ENCODE measurements around the gene CPEB1.

CPEB1 gene

DNA sequence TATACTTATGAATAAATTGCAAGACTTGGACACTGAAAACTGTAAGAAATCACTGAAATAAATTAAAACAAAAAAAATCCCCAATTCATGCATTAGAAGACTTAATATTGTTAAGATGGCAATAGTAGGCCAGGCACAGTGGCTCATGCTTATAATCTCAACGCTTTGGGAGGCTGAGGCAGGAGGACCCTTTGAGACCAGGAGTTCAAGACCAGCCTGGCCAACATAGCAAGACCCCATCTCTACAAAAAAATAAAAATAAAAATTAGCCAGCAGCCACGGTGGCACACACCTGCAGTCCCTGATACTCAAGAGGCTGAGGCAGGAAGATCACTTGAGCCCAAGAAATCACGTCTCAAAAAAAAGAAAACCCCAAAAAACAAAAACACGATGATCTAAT, 35.8 kb downstream of the CPEB1 start:
- Histone ChIP-seq H3F3A (ENCODE audit: insufficient read depth) (no peaks in the 10 kb centered on the region), H4K20me1 (ENCODE audit: low read depth, low read length) (0 out of 2 replicates have a peak, but pooled peaks cover 3% of the 10 kb centered on the region), H3K9me2 (replicated peaks; ENCODE audit: insufficient read depth, low read length) (no peaks in the 10 kb centered on the region), H3K9me3 (ENCODE audit: insufficient read depth, low read length) (no peaks in the 10 kb centered on the region), H2AFZ (ENCODE audit: low read depth, low read length, severe bottlenecking) (no peak overlapping the region), H3K36me3 (ENCODE audit: low read length) (no peaks in the 10 kb centered on the region), H3K9ac (ENCODE audit: low read length) (no peak overlapping the region), H3K79me2 (ENCODE audit: insufficient read depth, low read length) (no peaks in the 10 kb centered on the region), H3K4me3 (ENCODE audit: insufficient read depth, low read length, poor library complexity, severe bottlenecking) (no peak overlapping the region), H3K4me2 (ENCODE audit: low read depth, low read length, poor library complexity, severe bottlenecking) (no peak overlapping the region), H3K27ac (ENCODE audit: low read depth, low read length) (no peak overlapping the region), H3K27me3 (ENCODE audit: low read length) (no peaks in the 10 kb centered on the region)
- TF ChIP-seq, protein P1, sequence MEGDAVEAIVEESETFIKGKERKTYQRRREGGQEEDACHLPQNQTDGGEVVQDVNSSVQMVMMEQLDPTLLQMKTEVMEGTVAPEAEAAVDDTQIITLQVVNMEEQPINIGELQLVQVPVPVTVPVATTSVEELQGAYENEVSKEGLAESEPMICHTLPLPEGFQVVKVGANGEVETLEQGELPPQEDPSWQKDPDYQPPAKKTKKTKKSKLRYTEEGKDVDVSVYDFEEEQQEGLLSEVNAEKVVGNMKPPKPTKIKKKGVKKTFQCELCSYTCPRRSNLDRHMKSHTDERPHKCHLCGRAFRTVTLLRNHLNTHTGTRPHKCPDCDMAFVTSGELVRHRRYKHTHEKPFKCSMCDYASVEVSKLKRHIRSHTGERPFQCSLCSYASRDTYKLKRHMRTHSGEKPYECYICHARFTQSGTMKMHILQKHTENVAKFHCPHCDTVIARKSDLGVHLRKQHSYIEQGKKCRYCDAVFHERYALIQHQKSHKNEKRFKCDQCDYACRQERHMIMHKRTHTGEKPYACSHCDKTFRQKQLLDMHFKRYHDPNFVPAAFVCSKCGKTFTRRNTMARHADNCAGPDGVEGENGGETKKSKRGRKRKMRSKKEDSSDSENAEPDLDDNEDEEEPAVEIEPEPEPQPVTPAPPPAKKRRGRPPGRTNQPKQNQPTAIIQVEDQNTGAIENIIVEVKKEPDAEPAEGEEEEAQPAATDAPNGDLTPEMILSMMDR (IDR thresholded peaks at IDR 0.05; ENCODE audit: insufficient read depth, low read length, poor library complexity, severe bottlenecking), result no peak
- TF ChIP-seq EZH2phosphoT487 (conservative IDR thresholded peaks at IDR 0.05; ENCODE audit: low read length), result no peak

DNA sequence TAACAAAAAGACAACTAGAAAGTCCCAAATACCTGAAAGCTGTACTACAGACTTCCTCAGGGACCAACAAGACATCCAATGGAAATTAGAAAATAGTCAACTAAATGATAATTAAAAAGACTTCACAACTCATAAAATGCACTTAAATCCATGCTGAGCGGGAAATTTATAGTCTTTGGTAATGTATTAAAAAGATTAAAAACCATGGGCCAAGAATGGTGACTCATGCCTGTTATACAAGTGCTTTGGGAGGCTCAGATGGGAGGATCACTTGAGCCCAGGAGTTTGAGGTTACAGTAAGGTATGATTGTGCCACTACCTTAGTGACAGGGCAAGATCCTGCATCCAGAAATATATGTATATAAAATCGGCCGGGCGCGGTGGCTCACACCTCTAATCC, 45.0 kb downstream of the CPEB1 start:
- Histone ChIP-seq H3K27ac (ENCODE audit: low read depth, low read length) (no peak overlapping the region), H3K36me3 (ENCODE audit: low read length) (no peaks in the 10 kb centered on the region), H2AFZ (ENCODE audit: low read depth, low read length, severe bottlenecking) (no peak overlapping the region), H3K27me3 (ENCODE audit: low read length) (no peaks in the 10 kb centered on the region), H4K20me1 (ENCODE audit: low read depth, low read length) (no peaks in the 10 kb centered on the region), H3K9me2 (replicated peaks; ENCODE audit: insufficient read depth, low read length) (no peaks in the 10 kb centered on the region), H3K4me3 (ENCODE audit: insufficient read depth, low read length, poor library complexity, severe bottlenecking) (no peak overlapping the region), H3K9ac (ENCODE audit: low read length) (no peak overlapping the region), H3F3A (ENCODE audit: insufficient read depth) (no peaks in the 10 kb centered on the region), H3K4me2 (ENCODE audit: low read depth, low read length, poor library complexity, severe bottlenecking) (no peak overlapping the region), H3K79me2 (ENCODE audit: insufficient read depth, low read length) (no peaks in the 10 kb centered on the region), H3K9me3 (ENCODE audit: insufficient read depth, low read length) (no peaks in the 10 kb centered on the region)
- no peak for TF ChIP-seq EZH2phosphoT487 (conservative IDR thresholded peaks at IDR 0.05; ENCODE audit: low read length)
- TF ChIP-seq, protein P1 (IDR thresholded peaks at IDR 0.05; ENCODE audit: insufficient read depth, low read length, poor library complexity, severe bottlenecking), result no peak

DNA sequence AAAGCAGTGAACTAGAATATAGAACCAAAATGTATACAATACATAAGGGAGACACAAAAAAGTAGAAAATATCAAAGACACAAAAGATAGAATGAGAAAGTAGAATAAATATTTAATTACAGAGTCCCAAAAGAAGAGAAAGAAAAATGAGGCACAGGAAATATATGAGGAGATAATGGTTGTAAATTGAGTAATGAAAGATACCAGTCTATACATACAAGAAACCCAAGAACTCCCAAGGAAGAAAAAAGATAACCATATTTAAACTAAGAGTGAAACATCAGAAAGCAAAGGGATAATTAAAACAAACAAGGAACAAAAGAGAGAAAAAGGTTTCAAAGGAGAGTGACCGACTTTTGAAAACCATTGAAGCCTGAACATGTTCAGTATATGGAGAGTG, 47.3 kb downstream of the CPEB1 start:
- H3K9me2 ChIP-seq (replicated peaks; ENCODE audit: insufficient read depth, low read length), result no peaks in the 10 kb centered on the region
- no peak overlapping the region for H3K27ac ChIP-seq (ENCODE audit: low read depth, low read length)
- no peak overlapping the region for H3K4me2 ChIP-seq (ENCODE audit: low read depth, low read length, poor library complexity, severe bottlenecking)
- no peak for TF ChIP-seq EZH2phosphoT487 (conservative IDR thresholded peaks at IDR 0.05; ENCODE audit: low read length)
- TF ChIP-seq, protein P1 (IDR thresholded peaks at IDR 0.05; ENCODE audit: insufficient read depth, low read length, poor library complexity, severe bottlenecking), result no peak
- no peaks in the 10 kb centered on the region for H4K20me1 ChIP-seq (ENCODE audit: low read depth, low read length)
- H3K36me3 ChIP-seq (ENCODE audit: low read length), result no peaks in the 10 kb centered on the region
- H3K9me3 ChIP-seq (ENCODE audit: insufficient read depth, low read length), result no peaks in the 10 kb centered on the region
- H3F3A ChIP-seq (ENCODE audit: insufficient read depth), result no peaks in the 10 kb centered on the region
- no peak overlapping the region for H3K4me3 ChIP-seq (ENCODE audit: insufficient read depth, low read length, poor library complexity, severe bottlenecking)
- H3K27me3 ChIP-seq (ENCODE audit: low read length), result no peaks in the 10 kb centered on the region
- no peak overlapping the region for H3K9ac ChIP-seq (ENCODE audit: low read length)
- H2AFZ ChIP-seq (ENCODE audit: low read depth, low read length, severe bottlenecking), result no peak overlapping the region
- H3K79me2 ChIP-seq (ENCODE audit: insufficient read depth, low read length), result no peaks in the 10 kb centered on the region

Data from SU-DHL-6 (cell line).